HFF-Myc (cell line): ENCODE results near the gene MRPL44.

Source experiments
- DNase-seq: peaks from one replicate; pipeline ENCODE4 v3.0.0-alpha.2; 2011; ENCODE audit warnings: low read depth; ENCODE audit errors: extremely low read depth
- H3K4me3 ChIP-seq: replicated peaks from 2 replicates; pipeline ENCODE4 v1.5.1; 2011; ENCODE audit warnings: low read depth, mild to moderate bottlenecking, control low read depth, low read length
- TF ChIP-seq, protein P1 (sequence below): IDR thresholded peaks from 2 replicates; pipeline ENCODE4 v1.5.1; 2012; ENCODE audit warnings: mild to moderate bottlenecking, low read depth, low read length, control low read depth; ENCODE audit errors: missing control alignments

Gene MRPL44

DNA sequence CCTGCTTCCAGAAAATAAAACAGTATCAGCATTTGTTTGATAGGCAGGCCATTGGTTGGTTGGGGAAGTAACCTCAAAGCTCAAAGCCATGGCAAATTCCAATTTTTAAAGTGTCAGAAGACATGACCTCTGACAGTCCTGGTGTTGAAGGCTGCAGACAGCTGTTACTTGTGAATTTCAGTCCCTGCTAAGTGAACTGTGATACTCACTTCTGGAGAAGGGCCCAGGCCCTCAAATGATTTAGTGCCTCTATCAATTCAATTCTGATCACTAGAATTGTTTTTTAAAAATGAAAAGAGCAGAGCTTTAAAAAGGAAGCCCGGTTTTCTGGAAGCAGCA lies 23.1 kb downstream of the MRPL44 start:
- no peak overlapping the region for H3K4me3 ChIP-seq
- TF ChIP-seq, protein P1, sequence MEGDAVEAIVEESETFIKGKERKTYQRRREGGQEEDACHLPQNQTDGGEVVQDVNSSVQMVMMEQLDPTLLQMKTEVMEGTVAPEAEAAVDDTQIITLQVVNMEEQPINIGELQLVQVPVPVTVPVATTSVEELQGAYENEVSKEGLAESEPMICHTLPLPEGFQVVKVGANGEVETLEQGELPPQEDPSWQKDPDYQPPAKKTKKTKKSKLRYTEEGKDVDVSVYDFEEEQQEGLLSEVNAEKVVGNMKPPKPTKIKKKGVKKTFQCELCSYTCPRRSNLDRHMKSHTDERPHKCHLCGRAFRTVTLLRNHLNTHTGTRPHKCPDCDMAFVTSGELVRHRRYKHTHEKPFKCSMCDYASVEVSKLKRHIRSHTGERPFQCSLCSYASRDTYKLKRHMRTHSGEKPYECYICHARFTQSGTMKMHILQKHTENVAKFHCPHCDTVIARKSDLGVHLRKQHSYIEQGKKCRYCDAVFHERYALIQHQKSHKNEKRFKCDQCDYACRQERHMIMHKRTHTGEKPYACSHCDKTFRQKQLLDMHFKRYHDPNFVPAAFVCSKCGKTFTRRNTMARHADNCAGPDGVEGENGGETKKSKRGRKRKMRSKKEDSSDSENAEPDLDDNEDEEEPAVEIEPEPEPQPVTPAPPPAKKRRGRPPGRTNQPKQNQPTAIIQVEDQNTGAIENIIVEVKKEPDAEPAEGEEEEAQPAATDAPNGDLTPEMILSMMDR, result no peak

DNA sequence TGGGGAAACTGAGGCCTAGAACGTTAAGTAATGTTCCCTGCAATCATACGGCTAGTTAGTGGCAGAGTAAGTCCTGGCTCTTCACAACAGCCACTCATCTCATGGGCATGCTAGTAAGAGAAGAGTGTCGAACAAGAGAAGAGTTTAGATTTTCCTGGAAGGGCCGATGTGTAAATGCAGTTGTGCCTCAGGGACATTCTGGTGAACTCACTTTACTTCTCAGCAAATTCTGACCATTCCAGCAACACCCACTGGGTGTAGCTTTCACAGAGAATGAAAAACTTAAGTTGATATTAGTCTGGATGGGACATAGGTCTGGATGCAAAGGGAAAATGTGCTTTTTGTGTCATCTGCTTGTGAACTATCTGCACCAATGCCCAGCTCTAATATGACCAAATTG lies 23.5 kb downstream of the MRPL44 start:
- TF ChIP-seq, protein P1, result no peak
- no peak for DNase-seq
- no peak overlapping the region for H3K4me3 ChIP-seq

More for the DNA sequence above, 23.1 kb downstream of the MRPL44 start:
- no peak for DNase-seq

DNA sequence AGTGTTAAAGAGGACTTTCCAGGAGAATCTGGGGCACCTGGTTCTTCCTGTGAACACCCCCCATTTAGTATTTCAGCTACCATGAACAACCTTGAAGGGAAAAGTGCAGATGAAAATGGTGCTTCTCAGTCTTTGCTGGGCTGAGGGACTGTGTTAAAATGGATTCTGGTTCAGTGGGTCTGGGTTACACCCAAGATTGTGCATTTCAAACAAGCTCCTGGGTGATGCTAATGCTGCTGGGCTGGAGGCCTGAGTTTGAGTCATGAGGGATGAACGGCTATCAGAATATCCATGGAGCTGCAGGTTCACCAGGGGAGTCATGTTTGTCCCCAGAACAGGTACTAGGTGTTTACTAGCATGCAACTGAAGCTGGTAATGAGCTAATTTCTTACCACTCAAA lies 24.0 kb downstream of the MRPL44 start:
- DNase-seq, result no peak
- TF ChIP-seq, protein P1, result no peak
- no peak overlapping the region for H3K4me3 ChIP-seq

DNA sequence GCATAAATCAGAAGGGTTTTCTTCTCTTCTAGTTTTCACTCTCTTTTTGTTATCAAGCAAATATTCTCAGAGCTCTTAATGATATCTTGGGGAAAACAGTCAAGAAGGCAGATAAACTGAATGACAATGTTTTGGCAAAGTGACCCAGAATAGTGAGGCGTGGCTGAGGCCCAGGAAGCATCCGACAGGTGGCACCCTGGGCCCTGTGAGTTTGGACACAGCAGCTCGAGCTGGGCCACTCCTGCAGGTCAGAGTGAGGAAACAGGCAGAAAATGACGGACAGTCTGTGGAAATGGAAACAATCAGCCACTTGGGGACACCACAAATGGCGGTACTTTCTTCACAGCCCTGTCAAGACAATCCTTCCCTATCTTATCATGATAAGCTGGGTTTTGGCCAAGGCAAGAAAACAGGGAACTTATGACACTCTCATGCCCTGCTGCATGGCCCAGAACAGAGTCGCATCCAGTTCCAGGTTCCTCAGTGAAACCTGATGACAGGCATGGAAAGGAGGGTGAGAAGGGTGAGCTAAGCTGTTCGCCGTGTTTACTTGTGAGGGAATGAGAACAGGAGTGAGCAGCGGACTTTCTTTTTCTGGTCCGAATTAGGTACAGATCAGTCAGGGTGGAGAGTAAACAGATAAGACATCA lies 32.1 kb downstream of the MRPL44 start:
- DNase-seq, result no peak
- H3K4me3 ChIP-seq, result no peak overlapping the region
- TF ChIP-seq, protein P1, result no peak

DNA sequence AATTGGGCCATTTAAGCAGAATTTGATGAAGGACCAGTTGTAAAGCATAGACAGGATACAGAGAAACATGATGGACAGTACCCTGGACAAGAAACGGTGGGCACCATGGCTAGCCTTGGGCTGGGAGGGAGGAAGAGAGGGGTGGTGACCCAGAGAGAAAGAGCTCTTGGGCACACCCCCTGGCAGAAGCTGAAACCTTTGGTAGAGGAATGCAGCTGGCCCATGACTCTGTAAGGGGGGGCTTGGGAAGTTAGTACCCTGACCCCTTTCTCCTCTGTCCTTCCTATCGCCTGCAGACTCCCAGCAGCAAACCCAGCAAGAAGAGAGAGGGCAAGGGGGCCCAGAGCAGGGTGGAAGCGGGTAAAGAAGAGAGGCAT lies 32.6 kb downstream of the MRPL44 start:
- TF ChIP-seq, protein P1, result no peak
- no peak overlapping the region for H3K4me3 ChIP-seq
- no peak for DNase-seq

DNA sequence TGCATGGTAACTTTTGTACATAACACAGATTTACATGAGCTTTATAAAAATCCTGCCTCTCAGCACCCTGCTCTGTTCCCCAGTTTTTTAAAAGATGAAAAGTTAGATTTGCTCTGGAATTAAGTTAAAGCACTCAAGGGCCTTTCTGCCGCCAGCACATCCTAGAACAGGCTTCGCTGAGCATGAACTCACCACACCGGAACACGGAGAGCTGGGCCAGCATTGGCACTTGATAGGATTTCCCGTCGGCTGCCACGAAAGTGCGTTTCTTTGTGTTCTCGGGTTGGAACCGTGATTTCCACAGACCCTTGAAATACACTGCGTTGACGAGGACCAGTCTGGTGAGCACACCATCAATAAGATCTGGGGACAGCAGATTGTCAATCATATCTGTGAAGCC lies 34.3 kb downstream of the MRPL44 start:
- DNase-seq, result no peak
- TF ChIP-seq, protein P1, result no peak
- H3K4me3 ChIP-seq, result no peak overlapping the region

DNA sequence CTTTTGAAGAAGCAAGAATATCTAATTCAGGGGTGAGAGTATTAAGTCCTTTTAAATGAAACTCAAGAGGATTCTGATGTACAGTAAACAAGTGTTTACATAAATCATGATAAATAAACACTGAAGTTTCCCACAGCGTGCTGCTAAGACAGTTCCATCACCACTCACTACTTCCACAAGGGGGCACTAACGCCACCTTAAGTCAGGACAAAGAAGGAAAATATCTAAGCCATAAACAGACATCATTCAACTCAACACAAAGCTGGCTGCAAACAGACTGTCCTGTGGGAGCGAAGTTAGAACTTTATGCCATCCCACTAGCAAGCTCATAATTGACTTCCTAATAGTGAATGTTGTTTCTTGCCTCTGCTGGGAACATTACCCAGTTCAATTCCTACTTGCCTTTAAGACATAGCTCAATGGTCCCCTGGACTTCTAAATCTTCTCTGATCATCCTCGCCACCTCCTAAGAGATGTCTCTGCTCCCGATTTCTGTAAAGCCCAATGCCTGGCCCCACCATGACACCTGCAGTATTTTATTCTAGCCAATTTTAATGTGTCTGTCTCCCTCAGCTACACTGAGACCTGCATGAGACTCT lies 36.5 kb downstream of the MRPL44 start:
- TF ChIP-seq, protein P1, result peak; percentile 82
- DNase-seq, result peak; percentile 66
- no peak overlapping the region for H3K4me3 ChIP-seq
